GM23338 (cell line): ENCODE results near the gene CCIN. TPM values are rescaled to one million over a fixed set of nuclear protein-coding genes. Genes with fewer than 3 reads are reported as not detected.

Experiments used
- ATAC-seq: fragments of 200-7000 bp; cut with Tn5 transposase; 3 replicates; pipeline ENCODE4 v1.9.1; 2020
- DNase-seq: peaks from one replicate; pipeline ENCODE4 v3.0.0-alpha.2; 2015; ENCODE audit warnings: low spot score
- H2AFZ ChIP-seq: fragments of 200-600 bp; sonication (generic); 2 replicates; pipeline ENCODE4 v1.8.0; 2016; ENCODE audit warnings: antibody characterized with exemption, mild to moderate bottlenecking, moderate library complexity
- H3F3A ChIP-seq: fragments of 200-600 bp; sonication (generic); replicated peaks from 2 replicates; pipeline ENCODE4 v1.8.0; 2017; ENCODE audit warnings: antibody characterized with exemption, mixed run types, low read depth
- H3K27ac ChIP-seq: fragments of 200-600 bp; sonication (generic); 2 replicates; pipeline ENCODE4 v1.6.1; 2016; ENCODE audit warnings: low read depth
- H3K27me3 ChIP-seq: fragments of 200-600 bp; sonication (generic); 2 replicates; pipeline ENCODE4 v1.8.0; 2016; ENCODE audit warnings: mild to moderate bottlenecking, mixed run types, moderate library complexity; ENCODE audit not compliant: insufficient read depth
- H3K36me3 ChIP-seq: fragments of 200-600 bp; sonication (generic); 2 replicates; pipeline ENCODE4 v1.8.0; 2016; ENCODE audit warnings: mild to moderate bottlenecking; ENCODE audit not compliant: insufficient read depth
- H3K4me1 ChIP-seq: fragments of 200-600 bp; sonication (generic); 2 replicates; pipeline ENCODE4 v1.8.0; 2016; ENCODE audit warnings: mild to moderate bottlenecking, moderate library complexity; ENCODE audit not compliant: insufficient read depth
- H3K4me2 ChIP-seq: fragments of 200-600 bp; sonication (generic); 2 replicates; pipeline ENCODE4 v1.7.1; 2017; ENCODE audit warnings: mixed run types
- H3K4me3 ChIP-seq: fragments of 200-600 bp; sonication (generic); 2 replicates; pipeline ENCODE4 v1.6.1; 2016; ENCODE audit warnings: mixed run types
- H3K79me2 ChIP-seq: fragments of 200-600 bp; sonication (generic); replicated peaks from 2 replicates; pipeline ENCODE4 v1.8.0; 2017; ENCODE audit warnings: mild to moderate bottlenecking; ENCODE audit not compliant: insufficient read depth
- H3K9me2 ChIP-seq: fragments of 200-600 bp; sonication (generic); 2 replicates; pipeline ENCODE4 v1.8.0; 2017; ENCODE audit not compliant: insufficient read depth
- H4K20me1 ChIP-seq: fragments of 200-600 bp; sonication (generic); replicated peaks from 2 replicates; pipeline ENCODE4 v1.8.0; 2017; ENCODE audit warnings: mild to moderate bottlenecking; ENCODE audit not compliant: insufficient read depth
- H3K27ac Mint-ChIP-seq: 2 replicates; pipeline ENCODE4 v1.8.0; 2020; ENCODE audit warnings: inconsistent platforms, mild to moderate bottlenecking, moderate library complexity, mixed read lengths
- H3K27me3 Mint-ChIP-seq: 3 replicates; pipeline ENCODE4 v1.8.0; 2022; ENCODE audit warnings: low read depth, mild to moderate bottlenecking, moderate library complexity, mixed read lengths, inconsistent platforms; ENCODE audit not compliant: insufficient read depth, poor library complexity
- H3K36me3 Mint-ChIP-seq: 3 replicates; pipeline ENCODE4 v1.8.0; 2021; ENCODE audit warnings: low read depth, mild to moderate bottlenecking, inconsistent platforms, moderate library complexity, mixed read lengths
- H3K4me1 Mint-ChIP-seq: 3 replicates; pipeline ENCODE4 v1.8.0; 2020; ENCODE audit warnings: mild to moderate bottlenecking, inconsistent platforms, mixed read lengths
- H3K4me3 Mint-ChIP-seq: 3 replicates; pipeline ENCODE4 v1.8.0; 2021; ENCODE audit warnings: moderate library complexity, mild to moderate bottlenecking, inconsistent platforms, mixed read lengths
- H3K9me3 Mint-ChIP-seq: 3 replicates; pipeline ENCODE4 v1.8.0; 2020; ENCODE audit warnings: moderate library complexity, mild to moderate bottlenecking, inconsistent platforms, mixed read lengths
- CREB1 ChIP-seq: fragments of 250-450 bp; sonication (Bioruptor Pico); IDR thresholded peaks from 2 replicates; pipeline ENCODE4 v1.5.0; 2020; ENCODE audit warnings: low read depth, mild to moderate bottlenecking, moderate library complexity
- ETS1 ChIP-seq: IDR thresholded peaks from 2 replicates; pipeline ENCODE4 v1.6.1; 2016; ENCODE audit warnings: antibody characterized with exemption
- EZH2 ChIP-seq: fragments of 200-600 bp; sonication (generic); IDR thresholded peaks from one replicate; pipeline ENCODE4 v1.8.0; 2017; ENCODE audit warnings: antibody characterized with exemption, mild to moderate bottlenecking, low read depth; ENCODE audit not compliant: unreplicated experiment
- EZH2phosphoT487 ChIP-seq: fragments of 200-600 bp; sonication (generic); IDR thresholded peaks from one replicate; pipeline ENCODE4 v1.8.1; 2018; ENCODE audit warnings: antibody characterized with exemption; ENCODE audit not compliant: unreplicated experiment
- JUNB ChIP-seq: IDR thresholded peaks from one replicate; pipeline ENCODE4 v1.6.1; 2016; ENCODE audit warnings: antibody characterized with exemption; ENCODE audit not compliant: unreplicated experiment
- STAT1 ChIP-seq: IDR thresholded peaks from one replicate; pipeline ENCODE4 v1.6.1; 2016; ENCODE audit warnings: antibody characterized with exemption; ENCODE audit not compliant: unreplicated experiment
- ZNF114 ChIP-seq: fragments of 250-450 bp; sonication (Bioruptor Pico); IDR thresholded peaks from 2 replicates; pipeline ENCODE4 v1.5.0; 2020; ENCODE audit warnings: mild to moderate bottlenecking, moderate library complexity
- polyA plus RNA-seq: library from polyadenylated mRNA; unstranded; fragments of >200 nt; fragmentation: Nextera tagmentation; extraction: Ambion mirVana; gene quantifications from 2 replicates; pipeline ENCODE4 v1.2.1, GENCODE V29; 2016
- total RNA-seq: library from RNA; depleted of rRNA; stranded (reverse); fragments of >200 nt; shearing (Covaris generic); gene quantifications from 2 replicates; pipeline ENCODE4 v1.2.3, GENCODE V29; 2014
- TF ChIP-seq, protein P1 (sequence below), 2 experiments: fragments of 200-600 bp in 1 of 2; sonication (generic) in 1 of 2; conservative IDR thresholded peaks; 2 replicates each; pipeline versions ENCODE4 v1.5.1 to v1.6.1; 2016 to 2017; ENCODE audit warnings: antibody characterized with exemption in 2 of 2, low read depth in 2 of 2, mild to moderate bottlenecking in 2 of 2, moderate library complexity in 1 of 2
- TF ChIP-seq, protein P2 (sequence below): IDR thresholded peaks from one replicate; pipeline ENCODE4 v1.6.1; 2018; ENCODE audit warnings: antibody characterized with exemption; ENCODE audit not compliant: unreplicated experiment

The CCIN gene
- total and polyA plus RNA-seq, 2 experiments from 2014 or later: 0.14 TPM; not detected in 1

DNA sequence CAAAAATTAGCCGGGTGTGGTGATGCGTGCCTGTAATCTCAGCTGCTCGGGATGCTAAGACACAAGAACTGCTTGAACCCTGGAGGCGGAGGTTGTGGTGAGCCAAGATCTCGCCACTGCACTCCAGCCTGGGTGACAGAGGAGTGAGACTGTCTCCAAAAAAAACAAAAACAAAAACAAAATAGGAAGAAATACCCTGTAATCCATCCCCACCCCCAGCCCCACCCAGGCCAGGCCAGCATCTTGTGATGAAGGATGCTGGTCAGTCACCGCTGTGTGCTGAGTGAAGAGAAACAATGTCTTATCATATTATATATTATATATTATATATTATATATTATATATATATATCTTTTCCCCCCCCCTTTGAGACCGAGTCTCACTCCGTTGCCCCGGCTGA lies 15.4 kb upstream of the CCIN start:
- Histone ChIP-seq H3K36me3 (no peaks in the 10 kb centered on the region), H3K27me3 (no peaks in the 10 kb centered on the region), H3K4me2 (no peak overlapping the region), H3F3A (no peaks in the 10 kb centered on the region), H4K20me1 (no peaks in the 10 kb centered on the region), H3K27ac (no peak overlapping the region), H3K4me1 (no peaks in the 10 kb centered on the region), H3K79me2 (no peaks in the 10 kb centered on the region), H2AFZ (no peak overlapping the region), H3K4me3 (no peak overlapping the region), H3K9me2 (no peaks in the 10 kb centered on the region; the same call in 1 of the 2 replicates)
- H3K27me3 Mint-ChIP-seq: peaks cover 11% of the 10 kb centered on the region
- no peak overlapping the region for H3K4me3 Mint-ChIP-seq
- no peak for TF ChIP-seq ETS1
- TF ChIP-seq, protein P1, sequence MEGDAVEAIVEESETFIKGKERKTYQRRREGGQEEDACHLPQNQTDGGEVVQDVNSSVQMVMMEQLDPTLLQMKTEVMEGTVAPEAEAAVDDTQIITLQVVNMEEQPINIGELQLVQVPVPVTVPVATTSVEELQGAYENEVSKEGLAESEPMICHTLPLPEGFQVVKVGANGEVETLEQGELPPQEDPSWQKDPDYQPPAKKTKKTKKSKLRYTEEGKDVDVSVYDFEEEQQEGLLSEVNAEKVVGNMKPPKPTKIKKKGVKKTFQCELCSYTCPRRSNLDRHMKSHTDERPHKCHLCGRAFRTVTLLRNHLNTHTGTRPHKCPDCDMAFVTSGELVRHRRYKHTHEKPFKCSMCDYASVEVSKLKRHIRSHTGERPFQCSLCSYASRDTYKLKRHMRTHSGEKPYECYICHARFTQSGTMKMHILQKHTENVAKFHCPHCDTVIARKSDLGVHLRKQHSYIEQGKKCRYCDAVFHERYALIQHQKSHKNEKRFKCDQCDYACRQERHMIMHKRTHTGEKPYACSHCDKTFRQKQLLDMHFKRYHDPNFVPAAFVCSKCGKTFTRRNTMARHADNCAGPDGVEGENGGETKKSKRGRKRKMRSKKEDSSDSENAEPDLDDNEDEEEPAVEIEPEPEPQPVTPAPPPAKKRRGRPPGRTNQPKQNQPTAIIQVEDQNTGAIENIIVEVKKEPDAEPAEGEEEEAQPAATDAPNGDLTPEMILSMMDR (conservative IDR thresholded peaks at IDR 0.05; ENCODE audit: low read depth in 2 of 2): no peak
- no peak for TF ChIP-seq CREB1 (CRISPR knock-in tag)
- no peak for TF ChIP-seq EZH2
- TF ChIP-seq STAT1: no peak
- TF ChIP-seq, protein P2, sequence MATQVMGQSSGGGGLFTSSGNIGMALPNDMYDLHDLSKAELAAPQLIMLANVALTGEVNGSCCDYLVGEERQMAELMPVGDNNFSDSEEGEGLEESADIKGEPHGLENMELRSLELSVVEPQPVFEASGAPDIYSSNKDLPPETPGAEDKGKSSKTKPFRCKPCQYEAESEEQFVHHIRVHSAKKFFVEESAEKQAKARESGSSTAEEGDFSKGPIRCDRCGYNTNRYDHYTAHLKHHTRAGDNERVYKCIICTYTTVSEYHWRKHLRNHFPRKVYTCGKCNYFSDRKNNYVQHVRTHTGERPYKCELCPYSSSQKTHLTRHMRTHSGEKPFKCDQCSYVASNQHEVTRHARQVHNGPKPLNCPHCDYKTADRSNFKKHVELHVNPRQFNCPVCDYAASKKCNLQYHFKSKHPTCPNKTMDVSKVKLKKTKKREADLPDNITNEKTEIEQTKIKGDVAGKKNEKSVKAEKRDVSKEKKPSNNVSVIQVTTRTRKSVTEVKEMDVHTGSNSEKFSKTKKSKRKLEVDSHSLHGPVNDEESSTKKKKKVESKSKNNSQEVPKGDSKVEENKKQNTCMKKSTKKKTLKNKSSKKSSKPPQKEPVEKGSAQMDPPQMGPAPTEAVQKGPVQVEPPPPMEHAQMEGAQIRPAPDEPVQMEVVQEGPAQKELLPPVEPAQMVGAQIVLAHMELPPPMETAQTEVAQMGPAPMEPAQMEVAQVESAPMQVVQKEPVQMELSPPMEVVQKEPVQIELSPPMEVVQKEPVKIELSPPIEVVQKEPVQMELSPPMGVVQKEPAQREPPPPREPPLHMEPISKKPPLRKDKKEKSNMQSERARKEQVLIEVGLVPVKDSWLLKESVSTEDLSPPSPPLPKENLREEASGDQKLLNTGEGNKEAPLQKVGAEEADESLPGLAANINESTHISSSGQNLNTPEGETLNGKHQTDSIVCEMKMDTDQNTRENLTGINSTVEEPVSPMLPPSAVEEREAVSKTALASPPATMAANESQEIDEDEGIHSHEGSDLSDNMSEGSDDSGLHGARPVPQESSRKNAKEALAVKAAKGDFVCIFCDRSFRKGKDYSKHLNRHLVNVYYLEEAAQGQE: no peak
- no peak for TF ChIP-seq EZH2phosphoT487
- H3K9me3 Mint-ChIP-seq: peaks cover 28% of the 10 kb centered on the region
- DNase-seq: no peak
- H3K27ac Mint-ChIP-seq: no peak overlapping the region
- no peak for ATAC-seq
- H3K4me1 Mint-ChIP-seq: peaks cover 6% of the 10 kb centered on the region
- peaks cover 25% of the 10 kb centered on the region; the same call in 2 of the 3 replicates for H3K36me3 Mint-ChIP-seq

GRCh38 chr9:36154331-36154952 lies 14.7 kb upstream of the CCIN start:
- Histone ChIP-seq H3K36me3 (no peaks in the 10 kb centered on the region), H3K4me3 (no peak overlapping the region), H3K79me2 (no peaks in the 10 kb centered on the region), H3K27ac (0 out of 2 replicates have a peak overlapping the region, but pooled peaks have one; percentile 40), H3K4me1 (no peaks in the 10 kb centered on the region), H3K4me2 (no peak overlapping the region), H3F3A (no peaks in the 10 kb centered on the region), H3K27me3 (no peaks in the 10 kb centered on the region), H3K9me2 (no peaks in the 10 kb centered on the region; the same call in 1 of the 2 replicates), H2AFZ (no peak overlapping the region), H4K20me1 (no peaks in the 10 kb centered on the region)
- Mint-ChIP-seq H3K9me3 (peaks cover 28% of the 10 kb centered on the region), H3K36me3 (peaks cover 25% of the 10 kb centered on the region), H3K4me3 (no peak overlapping the region), H3K27ac (no peak overlapping the region), H3K4me1 (peaks cover 6% of the 10 kb centered on the region), H3K27me3 (peaks cover 13% of the 10 kb centered on the region)
- ATAC-seq (no peak; the same call in 2 of the 3 replicates), DNase-seq (no peak)
- no peak for TF ChIP-seq ETS1
- TF ChIP-seq JUNB: no peak
- TF ChIP-seq EZH2phosphoT487: no peak
- no peak for TF ChIP-seq CREB1 (CRISPR knock-in tag)
- TF ChIP-seq ZNF114: no peak
